Ascending aorta (tissue), 2 donors: ENCODE measurements around the gene INTS15. TPM values are rescaled to one million over a fixed set of nuclear protein-coding genes. Genes with fewer than 3 reads are reported as not detected.

Source experiments
- DNase-seq, 2 donors: peaks; one replicate each; pipeline ENCODE4 v3.0.0-alpha.2; 2019; ENCODE audit warnings: low spot score in 2 of 2
- H3K27ac ChIP-seq, 2 donors: fragments of 200-600 bp; sonication (generic); one replicate each; pipeline ENCODE4 v1.5.1; 2016 to 2017; ENCODE audit warnings: mild to moderate bottlenecking in 1 of 2
- H3K27me3 ChIP-seq: fragments of 200-600 bp; sonication (generic); one replicate; pipeline ENCODE4 v1.5.1; 2017
- H3K36me3 ChIP-seq, 2 donors: fragments of 200-600 bp; sonication (generic); one replicate each; pipeline ENCODE4 v1.5.1; 2016
- H3K4me1 ChIP-seq, 2 donors: fragments of 200-600 bp; sonication (generic); one replicate each; pipeline ENCODE4 v1.5.1; 2016 to 2017; ENCODE audit warnings: mild to moderate bottlenecking in 1 of 2
- H3K4me3 ChIP-seq, 2 donors: fragments of 200-600 bp; sonication (generic); one replicate each; pipeline ENCODE4 v1.5.1; 2016 to 2017; ENCODE audit warnings: mild to moderate bottlenecking in 1 of 2
- H3K9me3 ChIP-seq, 2 donors: fragments of 200-600 bp; sonication (generic); one replicate each; pipeline ENCODE4 v1.5.1; 2016
- CTCF ChIP-seq, 3 experiments: fragments of 200-600 bp in 2 of 3; fragments of 450-650 bp in 1 of 3; sonication (generic) in 2 of 3; IDR thresholded peaks; one replicate each; pipeline ENCODE4 v1.5.1; 2016 to 2019; ENCODE audit warnings: antibody characterized with exemption in 3 of 3, mild to moderate bottlenecking in 1 of 3, moderate library complexity in 1 of 3
- intact Hi-C: fragments of 100-400 bp; cut with DNase I; formaldehyde crosslinking; loops from one replicate; pipeline ENCODE4 v1.15.1; 2023
- total RNA-seq: library from RNA; depleted of rRNA; stranded (reverse); fragments of >200 nt; gene quantifications from one replicate; pipeline ENCODE4 v1.1.0, GENCODE V29; 2016

INTS15 gene
- total RNA-seq, 1 donor from 2014 or later: 15.2 TPM

GRCh38 chr7:6590645-6591110 lies 857 bp downstream of the INTS15 start:
- no peak for DNase-seq
- no peak for TF ChIP-seq CTCF (IDR thresholded peaks at IDR 0.05)
- Histone ChIP-seq H3K27me3 (no peaks in the 10 kb centered on the region), H3K36me3 (peaks cover 41 to 48% of the 10 kb centered on the region in 2 donors), H3K27ac (peak overlapping the region; percentile 64 to 86), H3K4me3 (peak overlapping the region; percentile 83 to 88), H3K4me1 (peaks cover 7 to 11% of the 10 kb centered on the region in 2 donors), H3K9me3 (no peaks in the 10 kb centered on the region)
- intact Hi-C loops: no loop called here

GRCh38 chr7:6600093-6600492 lies 10.3 kb downstream of the INTS15 start:
- DNase-seq: no peak
- intact Hi-C loops: no loop called here
- no peak for TF ChIP-seq CTCF (IDR thresholded peaks at IDR 0.05)

GRCh38 chr7:6604458-6604857 lies 14.6 kb downstream of the INTS15 start:
- no peak for TF ChIP-seq CTCF (IDR thresholded peaks at IDR 0.05)
- Histone ChIP-seq H3K4me3 (no peak overlapping the region), H3K4me1 (no peaks in the 10 kb centered on the region), H3K27me3 (no peaks in the 10 kb centered on the region), H3K36me3 (peaks cover 47 to 98% of the 10 kb centered on the region in 2 donors), H3K27ac (no peak overlapping the region), H3K9me3 (no peaks in the 10 kb centered on the region)
- no peak for DNase-seq
- intact Hi-C loops: no loop called here

More at GRCh38 chr7:6600093-6600492, 10.3 kb downstream of the INTS15 start:
- Histone ChIP-seq H3K36me3 (peaks cover 82 to 97% of the 10 kb centered on the region in 2 donors), H3K4me1 (no peaks in the 10 kb centered on the region), H3K9me3 (no peaks in the 10 kb centered on the region), H3K4me3 (no peak overlapping the region), H3K27ac (no peak overlapping the region), H3K27me3 (no peaks in the 10 kb centered on the region)

- no peak for TF ChIP-seq CTCF (IDR thresholded peaks at IDR 0.05)
- no peak overlapping the region for H3K27ac ChIP-seq
- peaks cover 25 to 73% of the 10 kb centered on the region in 2 donors for H3K36me3 ChIP-seq
- no peaks in the 10 kb centered on the region for H3K9me3 ChIP-seq
- H3K4me1 ChIP-seq: no peaks in the 10 kb centered on the region
- H3K4me3 ChIP-seq: no peak overlapping the region
- no peaks in the 10 kb centered on the region for H3K27me3 ChIP-seq
- DNase-seq: no peak
- intact Hi-C loops: no loop called here
Observed at GRCh38 chr7:6606866-6607583, 17.2 kb downstream of the INTS15 start.

GRCh38 chr7:6607651-6608051 lies 17.8 kb downstream of the INTS15 start:
- Histone ChIP-seq H3K4me1 (no peaks in the 10 kb centered on the region), H3K27me3 (no peaks in the 10 kb centered on the region), H3K27ac (no peak overlapping the region), H3K9me3 (no peaks in the 10 kb centered on the region), H3K4me3 (no peak overlapping the region), H3K36me3 (peaks cover 18 to 67% of the 10 kb centered on the region in 2 donors)
- intact Hi-C loops: no loop called here
- no peak for DNase-seq
- no peak for TF ChIP-seq CTCF (IDR thresholded peaks at IDR 0.05)
